ENCODE data around the gene CD99L2. TPM values are rescaled to one million over a fixed set of nuclear protein-coding genes. Genes with fewer than 3 reads are reported as not detected.

CD99L2 gene
- total RNA-seq, 2 donors from 2014 or later = 75.6 to 83.8 TPM

GRCh38 chrX:150873616-150874015 lies 24.9 kb downstream of the CD99L2 start:
- peak; percentile 27 for DNase-seq (ENCODE audit: low spot score)
- peak; percentile 65 for ATAC-seq (ENCODE audit: insufficient number of reproducible peaks, low FRiP score, low read depth)
- no peaks in the 10 kb centered on the region for H3K36me3 ChIP-seq
- no peaks in the 10 kb centered on the region for H3K9me3 ChIP-seq
- peak overlapping the region; percentile 72 to 93 for H3K27ac ChIP-seq
- H3K4me1 ChIP-seq (ENCODE audit: control insufficient read depth in 1 of 2, low read depth in 2 of 2) = peaks cover 12 to 41% of the 10 kb centered on the region in 2 donors
- no peak overlapping the region for H3K4me3 ChIP-seq
- H3K27me3 ChIP-seq (replicated peaks; ENCODE audit: insufficient read depth) = no peaks in the 10 kb centered on the region
- TF ChIP-seq CTCF (IDR thresholded peaks at IDR 0.05) = no peak

GRCh38 chrX:150872773-150873336 lies 25.6 kb downstream of the CD99L2 start:
- peaks cover 12 to 41% of the 10 kb centered on the region in 2 donors for H3K4me1 ChIP-seq (ENCODE audit: control insufficient read depth in 1 of 2, low read depth in 2 of 2)

GRCh38 chrX:150871341-150871811 lies 27.1 kb downstream of the CD99L2 start:
- peak overlapping the region in 1 of 2 donors; percentile 15 for H3K27ac ChIP-seq
- TF ChIP-seq CTCF (IDR thresholded peaks at IDR 0.05) = no peak
- no peak for DNase-seq (ENCODE audit: low spot score)
- H3K9me3 ChIP-seq = no peaks in the 10 kb centered on the region
- ATAC-seq (ENCODE audit: insufficient number of reproducible peaks, low FRiP score, low read depth) = no peak
- no peaks in the 10 kb centered on the region for H3K36me3 ChIP-seq
- peaks cover 12 to 41% of the 10 kb centered on the region in 2 donors for H3K4me1 ChIP-seq (ENCODE audit: control insufficient read depth in 1 of 2, low read depth in 2 of 2)
- no peak overlapping the region for H3K4me3 ChIP-seq
- H3K27me3 ChIP-seq (replicated peaks; ENCODE audit: insufficient read depth) = no peaks in the 10 kb centered on the region

More at GRCh38 chrX:150872773-150873336, 25.6 kb downstream of the CD99L2 start:
- TF ChIP-seq CTCF (IDR thresholded peaks at IDR 0.05) = no peak
- Histone ChIP-seq H3K4me3 (no peak overlapping the region), H3K27me3 (replicated peaks; ENCODE audit: insufficient read depth) (no peaks in the 10 kb centered on the region), H3K36me3 (no peaks in the 10 kb centered on the region), H3K9me3 (no peaks in the 10 kb centered on the region), H3K27ac (peak overlapping the region in 1 of 2 donors; percentile 93)
- ATAC-seq (ENCODE audit: insufficient number of reproducible peaks, low FRiP score, low read depth) = no peak
- no peak for DNase-seq (ENCODE audit: low spot score)

- no peak for TF ChIP-seq CTCF (IDR thresholded peaks at IDR 0.05)
- DNase-seq (ENCODE audit: low spot score) (no peak), ATAC-seq (ENCODE audit: insufficient number of reproducible peaks, low FRiP score, low read depth) (no peak)
- Histone ChIP-seq H3K27me3 (replicated peaks; ENCODE audit: insufficient read depth) (no peaks in the 10 kb centered on the region), H3K4me3 (no peak overlapping the region), H3K36me3 (no peaks in the 10 kb centered on the region), H3K9me3 (no peaks in the 10 kb centered on the region), H3K27ac (peak overlapping the region in 1 of 2 donors; percentile 15), H3K4me1 (ENCODE audit: control insufficient read depth in 1 of 2, low read depth in 2 of 2) (peaks cover 12 to 41% of the 10 kb centered on the region in 2 donors)
Measured at GRCh38 chrX:150870487-150871340, 27.8 kb downstream of the CD99L2 start.

GRCh38 chrX:150870029-150870428 lies 28.4 kb downstream of the CD99L2 start:
- Histone ChIP-seq H3K9me3 (no peaks in the 10 kb centered on the region), H3K4me1 (ENCODE audit: control insufficient read depth in 1 of 2, low read depth in 2 of 2) (peaks cover 12 to 41% of the 10 kb centered on the region in 2 donors), H3K27me3 (replicated peaks; ENCODE audit: insufficient read depth) (no peaks in the 10 kb centered on the region), H3K36me3 (no peaks in the 10 kb centered on the region), H3K4me3 (no peak overlapping the region), H3K27ac (no peak overlapping the region)
- DNase-seq (ENCODE audit: low spot score) (no peak), ATAC-seq (ENCODE audit: insufficient number of reproducible peaks, low FRiP score, low read depth) (no peak)
- TF ChIP-seq CTCF (IDR thresholded peaks at IDR 0.05) = no peak

Data from thoracic aorta (tissue), 2 donors.